Smooth muscle cell (in vitro differentiated cells): Measurements from ENCODE around the gene PPP4R1. TPM values are rescaled to one million over a fixed set of nuclear protein-coding genes. Genes with fewer than 3 reads are reported as not detected.

ENCODE experiments used
- DNase-seq: peaks from one replicate; lab custom pipeline; 2025; ENCODE audit not compliant: unreplicated experiment; lab: John Stamatoyannopoulos, UW
- H2AFZ ChIP-seq: fragments of 200-600 bp; sonication (generic); 2 replicates; pipeline ENCODE4 v1.6.0; 2016; ENCODE audit warnings: antibody characterized with exemption, low read depth, mild to moderate bottlenecking
- H3F3A ChIP-seq: fragments of 200-600 bp; sonication (generic); 2 replicates; pipeline ENCODE4 v1.6.0; 2017; ENCODE audit warnings: antibody characterized with exemption, low read depth
- H3K27ac ChIP-seq: fragments of 200-600 bp; sonication (generic); 2 replicates; pipeline ENCODE4 v1.5.1; 2016; ENCODE audit warnings: low read depth, mild to moderate bottlenecking
- H3K27me3 ChIP-seq: fragments of 200-600 bp; sonication (generic); 2 replicates; pipeline ENCODE4 v1.6.1; 2016; ENCODE audit warnings: low read depth, mild to moderate bottlenecking
- H3K36me3 ChIP-seq: fragments of 200-600 bp; sonication (generic); 2 replicates; pipeline ENCODE4 v1.5.1; 2016; ENCODE audit warnings: low read depth
- H3K4me1 ChIP-seq: fragments of 200-600 bp; sonication (generic); 2 replicates; pipeline ENCODE4 v1.5.1; 2016; ENCODE audit warnings: low read depth
- H3K4me2 ChIP-seq: fragments of 200-600 bp; sonication (generic); 2 replicates; pipeline ENCODE4 v1.6.0; 2016; ENCODE audit warnings: mild to moderate bottlenecking
- H3K4me3 ChIP-seq: fragments of 200-600 bp; sonication (generic); 2 replicates; pipeline ENCODE4 v1.5.1; 2016; ENCODE audit warnings: mild to moderate bottlenecking
- H3K79me2 ChIP-seq: fragments of 200-600 bp; sonication (generic); 2 replicates; pipeline ENCODE4 v1.6.0; 2016; ENCODE audit warnings: low read depth, mild to moderate bottlenecking
- H3K9ac ChIP-seq: fragments of 200-600 bp; sonication (generic); 2 replicates; pipeline ENCODE4 v1.6.0; 2016; ENCODE audit warnings: low read depth
- H3K9me3 ChIP-seq: fragments of 200-600 bp; sonication (generic); replicated peaks from 2 replicates; pipeline ENCODE4 v1.5.1; 2016; ENCODE audit warnings: low read depth
- H4K20me1 ChIP-seq: fragments of 200-600 bp; sonication (generic); 2 replicates; pipeline ENCODE4 v1.6.0; 2016; ENCODE audit warnings: low read depth
- CTCF ChIP-seq: fragments of 200-600 bp; sonication (generic); IDR thresholded peaks from 2 replicates; pipeline ENCODE4 v1.5.1; 2017; ENCODE audit warnings: borderline replicate concordance, mild to moderate bottlenecking, antibody characterized with exemption; ENCODE audit not compliant: insufficient read depth, poor library complexity, severe bottlenecking
- WGBS: methylation state at CpG from one replicate; pipeline ENCODE4 v1.1.7; 2016; ENCODE audit warnings: low lambda C conversion rate; 5-methylcytosine and 5-hydroxymethylcytosine counted together
- polyA plus RNA-seq: library from polyadenylated mRNA; unstranded; fragments of >200 nt; fragmentation: Nextera tagmentation; extraction: Ambion mirVana; gene quantifications from 2 replicates; pipeline ENCODE4 v1.2.1, GENCODE V29; 2016
- total RNA-seq: library from RNA; depleted of rRNA; stranded (reverse); fragments of >200 nt; gene quantifications from 2 replicates; pipeline ENCODE4 v1.2.3, GENCODE V29; 2014

PPP4R1 gene
- total and polyA plus RNA-seq, 2 experiments from 2014 or later, result 25.9 to 78.4 TPM

GRCh38 chr18:9536354-9537152 lies 77.8 kb downstream of the PPP4R1 start:
- Histone ChIP-seq H3K79me2 (no peaks in the 10 kb centered on the region), H3K27me3 (no peaks in the 10 kb centered on the region), H3K4me1 (no peaks in the 10 kb centered on the region), H3K27ac (no peak overlapping the region), H3K36me3 (peaks cover 2% of the 10 kb centered on the region), H3K9me3 (no peaks in the 10 kb centered on the region), H3K4me2 (no peak overlapping the region), H2AFZ (no peak overlapping the region), H3K4me3 (no peak overlapping the region), H4K20me1 (no peaks in the 10 kb centered on the region), H3K9ac (no peak overlapping the region), H3F3A (no peaks in the 10 kb centered on the region)
- no peak for DNase-seq
- 92% methylated on average over 21 of the region's 24 CpGs for WGBS
- no peak for TF ChIP-seq CTCF

GRCh38 chr18:9535430-9535991 lies 78.8 kb downstream of the PPP4R1 start:
- H3K27me3 ChIP-seq, result no peaks in the 10 kb centered on the region
- H3K36me3 ChIP-seq, result peaks cover 8% of the 10 kb centered on the region
- H3K4me1 ChIP-seq, result no peaks in the 10 kb centered on the region
- DNase-seq, result no peak
- no peak overlapping the region for H3K4me2 ChIP-seq
- H3K4me3 ChIP-seq, result no peak overlapping the region
- H3K9me3 ChIP-seq, result no peaks in the 10 kb centered on the region
- no peak for TF ChIP-seq CTCF
- H4K20me1 ChIP-seq, result no peaks in the 10 kb centered on the region
- H3K27ac ChIP-seq, result no peak overlapping the region
- no peak overlapping the region for H2AFZ ChIP-seq
- H3K9ac ChIP-seq, result no peak overlapping the region
- H3F3A ChIP-seq, result no peaks in the 10 kb centered on the region
- H3K79me2 ChIP-seq, result no peaks in the 10 kb centered on the region
- 90% methylated on average over 27 of the region's 27 CpGs for WGBS

GRCh38 chr18:9534844-9535243 lies 79.5 kb downstream of the PPP4R1 start:
- WGBS, result 98% methylated on average over 11 of the region's 11 CpGs
- Histone ChIP-seq H3K4me1 (no peaks in the 10 kb centered on the region), H4K20me1 (no peaks in the 10 kb centered on the region), H2AFZ (no peak overlapping the region), H3K36me3 (peaks cover 8% of the 10 kb centered on the region), H3K27me3 (no peaks in the 10 kb centered on the region), H3K4me3 (no peak overlapping the region), H3K4me2 (no peak overlapping the region), H3K27ac (no peak overlapping the region), H3K9ac (no peak overlapping the region), H3F3A (no peaks in the 10 kb centered on the region), H3K79me2 (no peaks in the 10 kb centered on the region), H3K9me3 (no peaks in the 10 kb centered on the region)
- no peak for DNase-seq
- no peak for TF ChIP-seq CTCF
